CD4-positive, alpha-beta T cell treated with Interleukin-15 for 4 hours (primary cell): Measurements from ENCODE around the gene TBCE.
"Not testable (repeated sequence)": the region's sequence is repeated elsewhere in the genome, so short reads cannot be mapped to it uniquely, and the experiment has no call there.

Source experiments
- DNase-seq: peaks from one replicate; pipeline ENCODE4 v3.0.0-alpha.2; 2020; ENCODE audit warnings: low spot score

TBCE gene

GRCh38 chr1:235455097-235455496, 87.9 kb downstream of the TBCE start:
- DNase-seq, result no peak

GRCh38 chr1:235455823-235456222, 88.6 kb downstream of the TBCE start:
- no peak for DNase-seq

GRCh38 chr1:235457856-235458255, 90.6 kb downstream of the TBCE start:
- not testable (repeated sequence) for DNase-seq

- no peak for DNase-seq
Measured at GRCh38 chr1:235460770-235461169, 93.5 kb downstream of the TBCE start.

- DNase-seq, result no peak
Measured at GRCh38 chr1:235461954-235462353, 94.7 kb downstream of the TBCE start.

- not testable (repeated sequence) for DNase-seq
Measured at GRCh38 chr1:235462832-235463231, 95.6 kb downstream of the TBCE start.

DNA sequence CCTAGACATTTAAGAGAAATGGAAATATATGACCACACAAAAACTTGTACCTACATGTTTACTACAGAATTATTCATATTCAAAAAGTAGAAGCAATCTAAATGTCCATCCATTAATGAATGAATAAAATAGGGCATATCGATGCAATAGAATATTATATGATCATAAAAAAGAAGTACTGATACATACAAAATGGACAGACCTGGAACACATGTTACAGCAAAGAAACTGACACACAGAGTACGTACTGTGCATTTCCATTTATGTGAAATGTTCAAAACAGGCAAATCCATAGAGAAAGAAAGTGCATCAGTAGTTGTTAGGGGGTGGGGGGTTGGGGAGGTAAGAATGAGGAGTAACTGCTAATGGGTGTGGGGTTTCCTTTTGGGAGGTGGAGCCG, 97.8 kb downstream of the TBCE start:
- no peak for DNase-seq

GRCh38 chr1:235468004-235468403, 100.8 kb downstream of the TBCE start:
- DNase-seq, result no peak

DNA sequence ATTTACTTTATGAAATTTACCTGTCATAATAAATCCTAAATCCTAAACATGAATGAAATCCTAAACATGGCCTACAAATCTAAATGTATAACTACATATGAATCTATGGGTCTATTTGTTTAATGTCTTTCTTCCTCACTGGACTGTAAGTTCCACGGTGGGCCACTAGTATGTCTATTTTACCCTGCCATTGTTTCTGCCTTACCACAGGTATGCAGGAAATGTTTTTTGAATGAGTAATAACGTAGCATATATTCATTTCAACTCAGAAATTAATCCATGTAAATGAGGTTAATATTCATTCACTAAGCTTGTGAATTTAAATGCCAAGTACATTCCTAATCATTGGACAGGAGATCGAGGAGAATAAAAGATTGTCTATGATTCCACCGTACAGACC, 101.7 kb downstream of the TBCE start:
- no peak for DNase-seq

GRCh38 chr1:235469897-235470296, 102.7 kb downstream of the TBCE start:
- DNase-seq, result not testable (repeated sequence)

DNA sequence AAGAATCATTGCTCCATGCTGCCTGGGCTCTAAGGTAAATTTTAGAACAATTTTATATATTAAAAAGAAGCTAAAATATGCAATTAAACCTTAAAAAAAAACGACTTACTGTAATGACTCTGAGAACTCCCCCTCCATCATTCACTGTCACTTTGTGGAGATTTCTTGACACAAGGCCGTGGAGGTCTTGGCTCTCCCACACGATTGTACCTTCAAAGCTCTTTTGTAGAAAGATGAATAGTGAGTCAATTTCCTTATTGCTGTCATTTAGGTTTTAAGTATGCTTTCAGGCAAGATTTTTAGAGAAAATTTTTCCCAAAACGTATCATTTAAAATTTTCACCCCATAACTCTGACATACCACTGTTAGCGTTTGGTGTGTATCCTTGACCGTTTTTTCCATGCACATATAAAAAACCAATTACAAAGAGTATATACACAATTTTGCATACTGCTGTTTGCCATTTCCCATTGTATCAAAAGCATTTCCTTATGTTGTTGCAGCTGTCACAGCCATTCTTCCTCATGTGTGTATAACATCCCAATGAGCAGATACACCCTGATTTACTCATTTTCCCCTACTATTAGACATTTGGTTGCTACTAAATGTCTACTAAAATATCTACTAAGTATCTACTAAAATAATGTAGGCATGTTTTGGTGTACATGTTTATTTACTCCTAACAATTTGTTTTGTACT, 103.7 kb downstream of the TBCE start:
- no peak for DNase-seq

- no peak for DNase-seq
Measured at GRCh38 chr1:235473806-235474205, 106.6 kb downstream of the TBCE start.

DNA sequence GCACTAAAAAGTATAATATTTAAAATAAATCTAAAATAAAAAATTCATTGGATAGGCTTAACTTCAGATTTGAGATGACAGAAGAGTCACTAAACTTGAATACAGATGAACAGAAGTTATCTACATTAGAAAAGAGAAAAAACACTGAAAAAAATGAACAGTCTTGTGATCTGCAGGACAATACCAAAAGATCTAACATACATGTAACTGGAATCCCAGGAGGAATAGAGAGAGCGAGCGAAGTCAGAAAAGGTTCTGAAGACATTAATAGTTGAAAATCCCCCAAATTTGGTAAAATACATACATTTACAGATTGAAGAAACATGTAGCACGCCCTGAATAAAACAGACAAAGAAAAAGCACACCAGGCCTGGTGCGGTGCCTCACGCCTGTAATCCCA, 115.9 kb downstream of the TBCE start:
- DNase-seq, result no peak

DNA sequence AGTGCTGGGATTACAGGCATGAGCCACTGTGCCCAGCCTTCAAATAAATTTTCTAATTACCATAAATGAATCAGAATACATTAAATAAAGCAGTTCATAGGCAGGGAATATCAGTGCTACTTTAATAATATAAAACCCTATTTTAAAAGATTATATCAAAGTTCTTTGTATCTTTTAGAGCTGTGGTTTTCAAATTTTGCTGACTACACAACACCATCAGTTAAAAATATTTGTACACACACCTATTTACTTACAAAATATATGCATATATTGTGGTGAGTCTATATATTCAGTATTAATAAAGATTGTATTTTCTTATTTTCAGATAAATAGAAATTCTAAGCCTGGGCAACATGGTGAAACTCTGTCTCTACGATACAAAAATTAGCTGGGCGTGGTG, 118.3 kb downstream of the TBCE start:
- DNase-seq, result no peak

- DNase-seq, result no peak
Measured at GRCh38 chr1:235486321-235486720, 119.1 kb downstream of the TBCE start.

GRCh38 chr1:235491644-235492043, 124.4 kb downstream of the TBCE start:
- DNase-seq, result no peak

- no peak for DNase-seq
Measured at GRCh38 chr1:235494531-235494930, 127.3 kb downstream of the TBCE start.

DNA sequence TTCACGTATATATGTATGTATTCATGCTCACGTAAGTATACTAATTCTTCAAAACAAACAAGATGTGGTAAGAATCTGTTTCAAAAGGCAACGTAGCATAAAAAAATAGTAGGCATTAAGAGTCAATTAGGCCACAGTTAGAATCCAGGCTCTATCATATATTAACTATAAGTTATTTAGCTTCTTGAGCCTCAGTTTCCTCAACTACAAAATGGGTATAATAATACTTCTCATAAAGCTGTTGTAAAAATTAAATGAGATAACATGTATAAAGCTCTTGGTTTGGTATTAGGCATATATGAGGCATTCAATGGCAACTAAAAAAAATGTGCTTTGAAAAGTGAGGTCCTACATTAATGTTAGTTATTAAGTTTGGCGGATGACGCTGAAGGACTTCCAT, 127.8 kb downstream of the TBCE start:
- DNase-seq, result no peak

DNA sequence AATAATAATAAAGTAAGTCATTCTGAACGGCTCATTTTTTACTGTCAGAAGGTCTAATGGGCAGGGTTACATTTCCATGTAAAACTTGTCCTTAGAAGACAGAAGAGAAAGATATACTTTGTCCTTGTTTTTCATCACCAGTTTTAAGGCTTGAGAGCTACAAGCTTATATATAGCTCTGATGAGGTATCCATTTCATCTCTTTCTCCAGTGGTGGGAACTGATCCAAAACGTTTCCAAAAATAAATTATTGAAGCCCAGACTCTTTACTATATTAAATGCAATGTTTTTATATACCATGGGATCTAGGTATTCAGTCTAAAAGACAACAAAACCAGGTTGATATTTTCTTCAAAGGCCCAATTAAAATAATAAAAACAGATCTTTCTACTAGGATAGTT, 128.3 kb downstream of the TBCE start:
- DNase-seq, result no peak

GRCh38 chr1:235500971-235501540, 133.8 kb downstream of the TBCE start:
- no peak for DNase-seq
